GM21381 (cell line): ENCODE measurements around the gene GANC.

Experiments used
- ATAC-seq: cut with Tn5 transposase; IDR thresholded peaks from one replicate; pipeline ENCODE4 v1.9.1; 2021; ENCODE audit warnings: mild to moderate bottlenecking, moderate library complexity; ENCODE audit not compliant: unreplicated experiment

GANC gene

DNA sequence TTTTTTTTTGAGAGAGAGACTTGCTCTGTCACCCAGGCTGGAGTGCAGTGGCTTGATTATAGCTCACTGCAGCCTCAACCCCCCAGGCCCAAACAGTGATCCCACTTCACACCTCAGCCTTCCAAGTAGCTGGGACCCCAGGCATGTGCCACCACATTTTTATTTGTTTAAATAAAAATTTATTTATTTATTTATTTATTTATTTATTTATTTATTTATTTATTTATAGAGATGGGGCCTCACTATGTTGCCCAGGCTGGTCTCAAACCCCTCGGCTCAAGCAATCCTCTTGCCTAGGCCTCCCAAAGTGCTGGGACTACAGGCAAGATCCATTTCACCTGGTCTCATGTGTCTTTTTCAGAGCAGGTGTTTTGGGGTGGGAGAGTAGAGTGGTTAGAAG lies 101.8 kb downstream of the GANC start:
- no peak for ATAC-seq

- no peak for ATAC-seq
Measured at GRCh38 chr15:42375252-42375651, 102.3 kb downstream of the GANC start.

DNA sequence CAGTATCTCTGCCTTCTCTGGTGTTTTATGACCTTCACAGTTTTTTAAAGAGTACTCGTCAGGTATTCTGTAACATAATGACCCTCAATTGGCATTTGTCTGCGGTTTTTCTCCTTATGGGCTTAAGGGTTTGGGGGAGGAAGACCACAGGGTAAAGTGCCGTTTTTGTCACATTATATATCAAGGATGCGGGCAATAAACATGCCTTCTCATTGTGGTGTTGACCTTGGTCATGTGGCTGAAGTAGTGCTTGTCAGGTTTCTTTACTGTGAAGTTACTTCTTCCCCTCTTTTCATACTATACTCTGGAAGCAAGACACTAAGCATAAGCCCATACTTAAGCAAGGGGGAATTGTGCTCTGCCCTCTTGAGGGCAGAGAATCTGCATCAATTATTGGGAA lies 102.9 kb downstream of the GANC start:
- no peak for ATAC-seq

DNA sequence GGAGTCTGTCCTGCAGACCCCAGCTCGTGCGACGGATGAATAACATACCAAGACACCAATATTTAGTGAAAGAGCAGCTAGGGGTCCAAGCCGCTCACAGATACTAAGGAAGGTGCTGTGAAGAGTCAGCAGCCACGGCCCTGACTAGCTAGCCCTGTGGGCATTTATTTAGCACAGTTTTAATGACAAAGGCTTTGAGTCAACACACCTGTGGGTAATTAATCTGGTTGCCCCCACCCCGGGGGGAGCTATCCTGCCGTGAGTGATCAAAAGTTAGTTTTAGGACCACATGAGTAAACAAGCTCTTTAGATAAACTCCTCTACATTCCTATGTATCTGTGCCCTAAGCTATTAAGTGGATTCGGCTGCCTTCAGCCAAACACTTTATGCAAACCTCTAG lies 105.0 kb downstream of the GANC start:
- no peak for ATAC-seq

DNA sequence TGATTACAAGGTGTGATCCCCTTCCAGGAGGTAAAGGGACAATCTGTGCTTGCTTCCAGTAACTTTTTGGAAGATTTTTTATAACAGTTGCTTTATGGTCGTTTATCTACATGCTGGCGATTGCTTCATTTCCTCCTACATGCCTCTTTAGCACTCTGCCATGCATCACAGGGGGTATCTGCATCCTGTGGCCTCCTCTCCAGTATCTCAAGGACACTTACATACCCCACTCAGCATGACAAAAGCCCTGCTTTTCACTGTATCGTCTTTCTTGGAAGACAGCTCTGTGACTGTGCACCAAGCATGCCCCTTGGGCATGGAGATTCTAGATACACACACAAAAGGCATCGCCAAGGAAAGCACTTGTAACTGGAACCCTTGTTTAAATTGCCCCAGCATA lies 111.6 kb downstream of the GANC start:
- no peak for ATAC-seq

GRCh38 chr15:42385206-42385979 lies 112.4 kb downstream of the GANC start:
- no peak for ATAC-seq

DNA sequence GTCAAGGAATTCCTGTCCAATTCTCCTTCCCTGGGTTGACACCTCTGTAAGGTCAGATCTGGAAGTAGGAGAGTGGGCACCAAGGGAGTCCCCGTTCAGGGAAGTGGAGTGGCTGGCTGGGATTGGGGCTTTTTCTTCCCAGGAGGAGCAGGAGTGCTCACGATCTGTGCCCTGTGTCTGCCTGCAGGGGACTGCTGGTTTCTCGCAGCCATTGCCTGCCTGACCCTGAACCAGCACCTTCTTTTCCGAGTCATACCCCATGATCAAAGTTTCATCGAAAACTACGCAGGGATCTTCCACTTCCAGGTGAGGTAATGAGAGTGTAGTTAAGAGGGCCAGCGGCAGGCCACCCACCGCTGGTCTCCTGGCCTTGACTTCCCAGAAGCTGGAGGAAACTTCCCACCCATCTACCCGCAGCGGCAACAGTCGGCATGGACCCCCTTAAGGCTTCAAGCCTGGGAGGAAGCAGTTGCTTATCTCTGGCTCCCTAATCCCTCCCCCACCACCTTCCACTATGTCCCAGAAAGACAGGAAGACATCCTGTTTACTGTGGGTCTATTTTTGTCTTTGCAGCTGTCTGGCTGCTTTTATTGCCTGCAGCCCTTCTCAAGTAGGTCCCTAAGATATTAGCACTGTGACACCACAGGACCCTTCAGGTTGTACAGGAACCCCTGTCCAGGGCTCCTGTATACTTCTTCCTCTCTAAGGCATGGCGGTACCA lies 113.1 kb downstream of the GANC start:
- ATAC-seq: no peak

DNA sequence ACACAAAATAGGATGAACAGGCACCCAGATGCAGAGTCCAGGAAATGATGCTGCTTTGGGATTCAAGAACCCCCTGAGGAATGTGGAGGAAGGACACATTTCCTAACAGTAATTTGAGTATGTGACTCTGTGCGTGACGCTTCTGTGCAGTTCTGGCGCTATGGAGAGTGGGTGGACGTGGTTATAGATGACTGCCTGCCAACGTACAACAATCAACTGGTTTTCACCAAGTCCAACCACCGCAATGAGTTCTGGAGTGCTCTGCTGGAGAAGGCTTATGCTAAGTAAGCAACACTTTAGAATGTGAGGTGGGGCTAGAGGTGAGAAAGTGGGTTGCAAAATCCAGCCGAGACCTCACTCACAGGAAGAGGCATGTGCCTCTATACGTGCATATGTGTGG lies 114.6 kb downstream of the GANC start:
- ATAC-seq: no peak

DNA sequence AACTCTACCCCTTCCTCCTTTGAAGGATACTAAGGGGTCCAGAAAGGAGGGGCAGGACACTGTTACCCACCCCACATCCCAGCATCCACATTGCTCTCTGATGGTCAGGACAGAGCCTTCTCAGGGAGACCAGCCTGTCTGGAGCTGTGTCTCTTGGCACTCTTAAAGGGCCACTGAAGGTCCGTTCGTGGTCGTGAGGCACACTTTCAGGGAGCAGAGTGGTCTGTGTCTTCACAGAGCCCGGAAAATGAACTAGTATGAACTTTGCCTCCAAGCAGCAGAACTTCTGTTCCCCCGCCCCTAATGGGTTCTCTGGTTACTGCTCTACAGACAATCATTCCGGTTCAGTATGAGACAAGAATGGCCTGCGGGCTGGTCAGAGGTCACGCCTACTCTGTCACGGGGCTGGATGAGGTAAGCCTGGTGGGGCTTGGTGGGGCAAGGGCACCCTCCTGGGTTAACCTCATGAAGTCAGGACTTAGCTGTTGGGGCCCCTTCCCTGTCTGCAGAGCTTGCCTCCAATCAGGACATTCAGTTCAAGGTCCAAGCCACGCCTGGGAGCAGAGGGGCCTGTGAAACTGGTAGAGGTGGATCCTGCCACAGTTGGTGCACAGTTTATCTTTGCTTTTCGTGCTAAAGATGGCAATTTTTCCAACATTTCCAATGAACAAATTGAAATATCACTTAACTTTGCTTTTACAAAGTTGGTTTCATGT lies 119.5 kb downstream of the GANC start:
- no peak for ATAC-seq

GRCh38 chr15:42394106-42394505 lies 121.1 kb downstream of the GANC start:
- no peak for ATAC-seq

- no peak for ATAC-seq
Measured at GRCh38 chr15:42395838-42396237, 122.8 kb downstream of the GANC start.

DNA sequence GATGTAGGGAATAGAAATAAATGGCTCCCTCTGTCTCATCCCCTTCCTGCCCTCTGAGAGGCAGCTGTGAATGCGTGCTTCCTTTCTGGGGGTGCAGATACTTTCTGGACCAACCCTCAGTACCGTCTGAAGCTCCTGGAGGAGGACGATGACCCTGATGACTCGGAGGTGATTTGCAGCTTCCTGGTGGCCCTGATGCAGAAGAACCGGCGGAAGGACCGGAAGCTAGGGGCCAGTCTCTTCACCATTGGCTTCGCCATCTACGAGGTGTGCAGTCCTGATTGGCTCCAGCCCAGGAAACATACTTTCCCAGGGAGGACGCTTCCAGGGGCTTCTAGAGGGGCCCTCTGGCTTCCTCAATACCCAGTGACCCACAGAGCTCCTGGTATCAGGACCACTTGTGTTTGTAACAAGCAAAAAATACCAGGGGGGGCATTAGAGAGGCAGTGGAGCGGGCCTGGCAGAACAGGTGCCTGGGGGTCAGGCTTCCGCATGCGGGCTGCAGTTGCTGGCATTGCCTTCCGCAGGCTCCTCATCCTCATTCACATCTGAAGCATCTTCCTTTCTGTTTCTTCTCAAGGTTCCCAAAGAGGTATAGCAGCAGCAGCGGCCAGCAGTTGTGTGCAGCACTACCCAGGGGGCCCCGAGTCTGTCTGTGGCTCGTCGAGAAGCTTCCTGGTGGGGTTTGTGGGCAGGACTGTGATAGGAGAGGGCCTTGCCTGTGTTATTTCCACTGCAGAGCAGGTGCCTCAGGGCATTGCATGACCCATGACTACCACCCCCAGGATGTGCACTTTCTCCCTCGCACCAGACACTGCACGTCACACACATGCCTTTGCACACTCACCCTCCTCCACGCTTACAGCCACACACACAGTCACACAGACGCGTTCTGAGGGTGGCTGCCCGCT lies 128.8 kb downstream of the GANC start:
- ATAC-seq: no peak

- ATAC-seq: no peak
Measured at GRCh38 chr15:42402455-42403205, 129.6 kb downstream of the GANC start.

DNA sequence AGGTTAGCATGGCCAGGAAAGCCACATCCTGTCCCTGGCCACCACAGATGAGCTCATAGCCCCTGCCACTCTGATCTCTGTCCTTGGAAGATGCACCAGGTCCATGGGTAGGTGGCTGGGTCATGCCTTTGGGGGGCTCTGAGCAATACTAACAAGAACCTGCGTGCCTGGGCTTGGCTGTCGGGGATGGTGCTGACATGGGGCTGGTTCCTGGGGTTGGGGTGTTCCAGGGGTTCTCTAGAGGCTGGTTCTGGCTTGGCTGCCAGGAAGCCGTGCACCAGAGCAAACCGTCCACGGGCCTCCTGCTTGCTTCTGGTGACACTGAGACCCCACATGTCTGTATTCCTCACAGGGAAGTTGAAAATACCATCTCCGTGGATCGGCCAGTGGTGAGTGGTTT lies 130.4 kb downstream of the GANC start:
- no peak for ATAC-seq

DNA sequence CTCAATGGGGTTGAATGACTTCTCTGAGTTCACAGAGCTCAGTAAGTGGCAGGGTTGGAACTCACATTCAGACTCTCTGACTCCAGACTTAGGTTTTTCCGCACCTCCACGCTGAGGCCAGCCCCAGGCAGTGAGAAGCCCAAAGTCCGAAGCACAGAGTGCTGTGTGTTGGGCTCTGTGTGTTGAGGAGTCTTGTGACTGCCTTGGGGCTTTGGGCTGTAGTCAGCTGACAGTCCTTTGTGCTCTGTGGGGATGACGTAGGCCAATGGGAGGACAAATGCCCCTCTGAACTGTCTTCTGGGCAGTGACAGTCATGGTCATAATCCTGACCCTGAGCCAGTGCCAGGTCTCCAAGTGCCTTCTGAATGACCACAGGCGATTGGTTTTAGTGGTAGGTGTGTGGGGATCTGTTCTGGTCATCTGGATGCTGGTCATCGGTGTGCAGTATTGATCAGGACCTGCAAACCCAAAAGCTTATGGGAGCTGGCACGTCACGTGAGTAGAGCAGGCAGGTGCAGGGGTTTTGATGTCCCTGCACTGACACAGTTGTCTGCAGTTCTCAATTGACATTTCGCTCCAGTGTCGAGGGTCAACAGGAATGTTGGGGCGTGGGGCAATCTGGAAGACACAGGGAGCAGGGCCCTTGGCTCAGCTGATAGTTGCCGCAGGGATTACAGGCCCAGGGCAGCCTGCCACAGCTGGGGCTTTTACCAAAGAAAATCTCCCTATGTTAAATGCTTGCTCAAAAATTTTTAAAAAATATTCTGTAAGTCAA lies 131.6 kb downstream of the GANC start:
- no peak for ATAC-seq

DNA sequence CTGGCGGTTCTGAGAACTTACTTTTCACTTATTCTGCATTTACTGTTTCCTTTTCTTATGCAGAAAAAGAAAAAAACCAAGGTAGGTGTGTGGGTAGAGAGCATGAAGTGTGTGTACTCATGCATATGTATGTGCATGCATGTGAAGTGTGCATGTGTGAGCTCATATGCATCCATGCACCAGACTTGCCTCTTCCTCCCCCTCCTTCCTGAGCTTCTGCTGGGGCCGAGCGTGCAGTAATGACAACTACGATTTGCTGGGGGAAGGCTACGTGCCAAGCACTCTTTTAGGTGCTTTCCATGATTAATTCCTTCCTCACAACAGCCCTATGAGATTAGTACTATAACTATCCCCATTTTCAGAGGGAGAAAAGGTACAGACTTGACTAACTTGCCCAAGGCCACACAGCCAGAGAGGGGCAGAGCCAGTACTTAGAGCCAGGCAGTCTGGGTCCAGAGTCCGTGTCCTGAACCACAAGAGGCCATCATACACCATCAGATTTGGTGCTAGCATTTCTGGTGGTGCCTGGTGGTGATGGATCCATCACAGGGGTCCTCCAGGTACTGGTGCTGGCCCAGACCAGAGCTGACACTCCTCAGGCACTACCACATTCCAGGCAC lies 133.0 kb downstream of the GANC start:
- ATAC-seq: no peak
